OCI-LY7 (cell line): ENCODE data around the gene APOL3. TPM values are rescaled to one million over a fixed set of nuclear protein-coding genes. Genes with fewer than 3 reads are reported as not detected.
"Not testable (repeated sequence)": the region's sequence is repeated elsewhere in the genome, so short reads cannot be mapped to it uniquely, and the experiment has no call there.

Experiments
- BruUV-seq: library from RNA; stranded (reverse); fragments of 400-500 nt; replicated peaks from 2 replicates; lab custom pipeline; 2021; lab: Mats Ljungman, UMichigan
- CTCF ChIA-PET: fragments of 300-600 bp; sonication (Branson Sonifier 250); formaldehyde crosslinking; loops from one replicate; lab custom pipeline; 2022; ENCODE audit warnings: antibody characterized with exemption; ENCODE audit not compliant: unreplicated experiment; lab: Charles Lee
- POLR2A ChIA-PET: fragments of 300-600 bp; sonication (Branson Sonifier 250); formaldehyde crosslinking; loops from one replicate; lab custom pipeline; 2022; ENCODE audit warnings: antibody characterized with exemption; lab: Charles Lee
- DNase-seq: peaks from one replicate; pipeline ENCODE4 v3.0.0-alpha.2; 2015; ENCODE audit warnings: low spot score
- H2AFZ ChIP-seq: fragments of 200-600 bp; sonication (generic), shearing (Covaris generic); 2 replicates; pipeline ENCODE4 v1.6.1; 2014; ENCODE audit warnings: mild to moderate bottlenecking, antibody characterized with exemption, low read length, moderate library complexity
- H3K27ac ChIP-seq: fragments of 200-600 bp; sonication (generic); 2 replicates; pipeline ENCODE4 v1.5.1; 2014; ENCODE audit warnings: mixed run types, low read depth, mild to moderate bottlenecking, moderate library complexity, low read length, inconsistent platforms; ENCODE audit not compliant: poor library complexity, severe bottlenecking
- H3K36me3 ChIP-seq: fragments of 200-600 bp; sonication (generic); 2 replicates; pipeline ENCODE4 v1.6.1; 2014; ENCODE audit warnings: mild to moderate bottlenecking, antibody characterized with exemption, low read length, moderate library complexity, mixed read lengths; ENCODE audit not compliant: insufficient read depth
- H3K4me1 ChIP-seq: fragments of 200-600 bp; sonication (generic); 2 replicates; pipeline ENCODE4 v1.5.1; 2014; ENCODE audit warnings: mild to moderate bottlenecking, low read length; ENCODE audit not compliant: insufficient read depth, poor library complexity, severe bottlenecking
- H3K4me2 ChIP-seq: fragments of 200-600 bp; sonication (generic); 2 replicates; pipeline ENCODE4 v1.6.1; 2014; ENCODE audit warnings: mild to moderate bottlenecking, low read length
- H3K4me3 ChIP-seq: fragments of 200-600 bp; sonication (generic); 2 replicates; pipeline ENCODE4 v1.5.1; 2014; ENCODE audit warnings: mild to moderate bottlenecking, low read depth, low read length; ENCODE audit not compliant: poor library complexity, severe bottlenecking
- H3K79me2 ChIP-seq: fragments of 200-600 bp; sonication (generic); 2 replicates; pipeline ENCODE4 v1.6.1; 2016; ENCODE audit warnings: low read depth, mild to moderate bottlenecking, low read length, moderate library complexity, mixed read lengths; ENCODE audit not compliant: insufficient read depth
- H3K9me2 ChIP-seq: fragments of 200-600 bp; sonication (generic); 2 replicates; pipeline ENCODE4 v1.6.1; 2016; ENCODE audit warnings: mild to moderate bottlenecking, low read length, mixed read lengths; ENCODE audit not compliant: insufficient read depth
- H3K9me3 ChIP-seq: fragments of 200-600 bp; sonication (generic); 2 replicates; pipeline ENCODE4 v1.6.1; 2014; ENCODE audit warnings: mild to moderate bottlenecking, mixed run types, low read length, mixed read lengths
- H4K20me1 ChIP-seq: fragments of 200-600 bp; sonication (generic); 2 replicates; pipeline ENCODE4 v1.6.1; 2014; ENCODE audit warnings: mild to moderate bottlenecking, antibody characterized with exemption, low read length, moderate library complexity, mixed read lengths; ENCODE audit not compliant: insufficient read depth
- CTCF ChIP-seq: fragments of 200-600 bp; sonication (generic); conservative IDR thresholded peaks from 2 replicates; pipeline ENCODE4 v1.5.1; 2014; ENCODE audit warnings: mild to moderate bottlenecking, antibody characterized with exemption, low read length, moderate library complexity, mixed read lengths
- EZH2phosphoT487 ChIP-seq: fragments of 200-600 bp; sonication (generic); IDR thresholded peaks from 2 replicates; pipeline ENCODE4 v1.6.1; 2018; ENCODE audit warnings: low read depth, borderline replicate concordance, mild to moderate bottlenecking, mixed run types, antibody characterized with exemption, low read length, moderate library complexity, mixed read lengths
- intact Hi-C: fragments of 100-400 bp; cut with micrococcal nuclease; formaldehyde crosslinking; loops from one replicate; pipeline ENCODE4 v1.10.0; 2022; ENCODE audit not compliant: unreplicated experiment
- total RNA-seq, 2 experiments: library from RNA; depleted of rRNA in 1 of 2; stranded (reverse); fragments of >200 nt in 1 of 2; shearing (Covaris generic) in 1 of 2; gene quantifications; 2 replicates each; pipeline ENCODE4 v1.2.3, GENCODE V29; 2014 to 2022

The APOL3 gene
- total RNA-seq, 2 experiments from 2014 or later: 10.7 to 19.6 TPM

- DNase-seq: no peak
- no peaks in the 10 kb centered on the region for H4K20me1 ChIP-seq
- peaks cover 52% of the 10 kb centered on the region for H3K4me1 ChIP-seq
- CTCF ChIA-PET: interaction anchor here (0.6 kb wide), 1 partner anchor 109 kb away, joined by 3 read pairs; no protein-coding TSS in a partner anchor
- H3K4me2 ChIP-seq: peak overlapping the region; percentile 71; the same call in 1 of the 2 replicates
- no TSS peak for BruUV-seq
- peaks cover 9% of the 10 kb centered on the region for H3K9me3 ChIP-seq
- intact Hi-C loops: loop anchor here (5.0 kb wide), 1 partner anchor 74 kb away; the partner anchor contains the start of gene APOL2
- H3K9me2 ChIP-seq: no peaks in the 10 kb centered on the region
- TF ChIP-seq EZH2phosphoT487 (no peak), CTCF (no peak)
- no peaks in the 10 kb centered on the region for H3K79me2 ChIP-seq
- POLR2A ChIA-PET: interaction anchor here (0.7 to 1.5 kb wide), 9 partner anchors 9 to 148 kb away, joined by 3 to 6 read pairs (median 4); no protein-coding TSS in a partner anchor
- no peak overlapping the region for H3K4me3 ChIP-seq
- H3K36me3 ChIP-seq: no peaks in the 10 kb centered on the region
- peak overlapping the region; percentile 75; the same call in 1 of the 2 replicates for H2AFZ ChIP-seq
- H3K27ac ChIP-seq: no peak overlapping the region
Measured at GRCh38 chr22:36163497-36163896, 2.9 kb upstream of the APOL3 start.

DNA sequence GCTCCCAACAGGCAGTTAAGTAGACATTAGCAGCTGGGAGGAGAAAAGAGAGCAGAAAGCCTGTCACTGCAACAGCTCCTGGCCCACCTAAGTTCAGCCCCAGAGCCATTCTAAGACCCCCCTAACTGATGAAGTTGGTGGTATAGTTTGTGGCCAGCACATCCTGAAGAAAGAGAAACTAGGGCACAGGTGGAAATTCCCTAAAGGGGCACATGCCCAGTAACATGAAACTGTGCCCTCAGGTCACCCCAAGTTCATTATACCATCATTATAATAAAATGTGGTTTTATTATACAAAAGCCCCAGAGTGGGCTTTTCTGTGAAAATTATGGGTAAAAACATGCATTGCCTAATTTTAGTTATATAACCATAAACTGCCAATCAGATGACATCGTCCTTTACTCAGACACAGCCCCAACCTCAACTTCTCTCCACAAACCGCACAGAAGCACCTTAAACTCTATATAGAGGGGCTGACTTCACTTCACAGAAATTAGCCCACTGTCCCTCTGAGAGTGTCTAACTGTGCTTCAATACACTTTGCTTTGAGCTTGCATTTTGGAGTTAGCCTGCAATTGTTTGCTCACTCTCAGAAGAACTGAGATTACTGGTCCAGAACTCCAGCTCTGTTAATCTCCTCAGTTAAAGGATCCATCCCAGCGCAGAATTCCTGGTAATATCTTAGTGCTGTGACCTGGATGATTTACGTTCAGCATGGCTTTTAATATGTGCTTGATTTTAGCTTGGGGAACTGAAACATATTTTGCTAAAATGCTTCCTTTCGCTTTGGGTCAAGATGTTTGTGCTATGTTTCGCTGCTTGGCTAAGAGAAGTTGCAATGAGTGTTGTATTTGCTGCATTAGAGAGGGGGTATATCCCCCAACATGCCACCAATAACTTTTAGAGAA lies 1.8 kb upstream of the APOL3 start:
- Histone ChIP-seq H3K27ac (peak overlapping the region; percentile 55), H4K20me1 (no peaks in the 10 kb centered on the region), H3K4me1 (peaks cover 60% of the 10 kb centered on the region), H3K36me3 (no peaks in the 10 kb centered on the region), H3K4me3 (peak overlapping the region; percentile 43), H3K4me2 (peak overlapping the region; percentile 71), H3K9me2 (no peaks in the 10 kb centered on the region), H3K9me3 (no peaks in the 10 kb centered on the region), H2AFZ (peak overlapping the region; percentile 75), H3K79me2 (no peaks in the 10 kb centered on the region)
- TSS peak; percentile 82 for BruUV-seq
- intact Hi-C loops: loop anchor here (5.0 kb wide), 1 partner anchor 75 kb away; the partner anchor contains the start of gene APOL2
- TF ChIP-seq CTCF (no peak), EZH2phosphoT487 (no peak)
- ChIA-PET POLR2A (interaction anchor here (0.5 to 1.5 kb wide), 10 partner anchors 10 to 1701 kb away, joined by 3 to 6 read pairs (median 4); no protein-coding TSS in a partner anchor), CTCF (interaction anchor here (1.2 to 1.3 kb wide), 2 partner anchors 10 to 15 kb away, joined by 3 to 4 read pairs; no protein-coding TSS in a partner anchor)
- DNase-seq: peak; percentile 48

DNA sequence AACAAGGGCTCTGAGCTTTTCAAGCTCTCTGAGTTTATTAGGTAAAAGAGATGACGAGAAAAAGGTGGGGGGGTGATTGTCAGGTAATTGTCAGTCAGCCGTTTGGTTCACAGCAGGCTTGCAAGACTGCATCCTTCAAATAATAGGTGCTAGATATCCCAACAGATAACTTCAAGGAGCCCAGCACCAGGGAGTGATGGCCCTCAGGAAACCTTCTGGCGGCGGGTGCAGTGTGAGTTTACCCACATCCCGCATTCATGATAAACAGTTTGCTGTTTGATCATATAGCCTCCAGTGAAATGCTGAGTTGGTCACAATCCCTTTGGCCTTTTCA lies 1.2 kb upstream of the APOL3 start:
- BruUV-seq, H4K20me1 ChIP-seq, H3K36me3 ChIP-seq, POLR2A ChIA-PET, H3K79me2 ChIP-seq, DNase-seq, H3K9me2 ChIP-seq, H3K9me3 ChIP-seq: not testable (repeated sequence)
- peaks cover 66% of the 10 kb centered on the region for H3K4me1 ChIP-seq
- peak overlapping the region; percentile 55 for H3K27ac ChIP-seq
- peak overlapping the region; percentile 71 for H3K4me2 ChIP-seq
- peak overlapping the region; percentile 43 for H3K4me3 ChIP-seq
- peak overlapping the region; percentile 75; the same call in 1 of the 2 replicates for H2AFZ ChIP-seq
- intact Hi-C loops: loop anchor here (5.0 kb wide), 1 partner anchor 76 kb away; the partner anchor contains the start of gene APOL2
- CTCF ChIA-PET: interaction anchor here (1.2 to 1.3 kb wide), 2 partner anchors 10 to 16 kb away, joined by 3 to 4 read pairs; no protein-coding TSS in a partner anchor
